DND-41 (cell line): ENCODE results near the gene MTPN.

Source experiments
- ATAC-seq: fragments of 200-7000 bp; cut with Tn5 transposase; 3 replicates; pipeline ENCODE4 v1.9.1; 2021; ENCODE audit warnings: low read depth; ENCODE audit not compliant: insufficient read depth
- DNase-seq: peaks from one replicate; pipeline ENCODE4 v3.0.0-alpha.2; 2020
- H2AFZ ChIP-seq: 2 replicates; pipeline ENCODE4 v1.6.0; 2012; ENCODE audit warnings: low read depth, low read length
- H3K27ac ChIP-seq: 2 replicates; pipeline ENCODE4 v1.5.1; 2012; ENCODE audit warnings: low read length, inconsistent platforms
- H3K27me3 ChIP-seq: fragments of 200-600 bp; sonication (generic); 2 replicates; pipeline ENCODE4 v1.6.0; 2012; ENCODE audit warnings: low read length, mild to moderate bottlenecking, inconsistent platforms; ENCODE audit not compliant: insufficient read depth, poor library complexity
- H3K36me3 ChIP-seq: 2 replicates; pipeline ENCODE4 v1.5.1; 2012; ENCODE audit warnings: low read length, inconsistent platforms; ENCODE audit not compliant: insufficient read depth
- H3K4me1 ChIP-seq: 2 replicates; pipeline ENCODE4 v1.5.1; 2012; ENCODE audit warnings: mild to moderate bottlenecking, low read length; ENCODE audit not compliant: insufficient read depth
- H3K4me2 ChIP-seq: 2 replicates; pipeline ENCODE4 v1.6.0; 2012; ENCODE audit warnings: mild to moderate bottlenecking, moderate library complexity, low read length, inconsistent platforms; ENCODE audit not compliant: insufficient read depth
- H3K4me3 ChIP-seq, 2 experiments: fragments of 200-600 bp in 1 of 2; shearing (Covaris generic) in 1 of 2; 2 replicates each; pipeline ENCODE4 v1.5.1; 2012 to 2016; ENCODE audit warnings: inconsistent platforms in 2 of 2, low read length in 2 of 2, mild to moderate bottlenecking in 2 of 2, low read depth in 1 of 2, moderate library complexity in 1 of 2
- H3K79me2 ChIP-seq: 2 replicates; pipeline ENCODE4 v1.6.0; 2012; ENCODE audit warnings: low read length, inconsistent platforms; ENCODE audit not compliant: insufficient read depth
- H3K9ac ChIP-seq: 2 replicates; pipeline ENCODE4 v1.6.0; 2012; ENCODE audit warnings: low read depth, mild to moderate bottlenecking, inconsistent platforms, low read length, moderate library complexity
- H3K9me3 ChIP-seq: 2 replicates; pipeline ENCODE4 v1.5.1; 2012; ENCODE audit warnings: low read length, moderate library complexity, mild to moderate bottlenecking, inconsistent platforms; ENCODE audit not compliant: insufficient read depth, severe bottlenecking
- H4K20me1 ChIP-seq: 2 replicates; pipeline ENCODE4 v1.6.0; 2012; ENCODE audit warnings: low read length; ENCODE audit not compliant: insufficient read depth
- EZH2 ChIP-seq: IDR thresholded peaks from 3 replicates; pipeline ENCODE4 v1.6.1; 2012; ENCODE audit warnings: borderline replicate concordance, low read depth, mild to moderate bottlenecking, moderate library complexity, low read length, inconsistent platforms; ENCODE audit not compliant: severe bottlenecking
- TF ChIP-seq, protein P1 (sequence below): IDR thresholded peaks from 2 replicates; pipeline ENCODE4 v1.5.1; 2012; ENCODE audit warnings: borderline replicate concordance, low read length, moderate library complexity, mild to moderate bottlenecking; ENCODE audit not compliant: poor library complexity, severe bottlenecking; ENCODE audit errors: extremely low read depth

The MTPN gene

DNA sequence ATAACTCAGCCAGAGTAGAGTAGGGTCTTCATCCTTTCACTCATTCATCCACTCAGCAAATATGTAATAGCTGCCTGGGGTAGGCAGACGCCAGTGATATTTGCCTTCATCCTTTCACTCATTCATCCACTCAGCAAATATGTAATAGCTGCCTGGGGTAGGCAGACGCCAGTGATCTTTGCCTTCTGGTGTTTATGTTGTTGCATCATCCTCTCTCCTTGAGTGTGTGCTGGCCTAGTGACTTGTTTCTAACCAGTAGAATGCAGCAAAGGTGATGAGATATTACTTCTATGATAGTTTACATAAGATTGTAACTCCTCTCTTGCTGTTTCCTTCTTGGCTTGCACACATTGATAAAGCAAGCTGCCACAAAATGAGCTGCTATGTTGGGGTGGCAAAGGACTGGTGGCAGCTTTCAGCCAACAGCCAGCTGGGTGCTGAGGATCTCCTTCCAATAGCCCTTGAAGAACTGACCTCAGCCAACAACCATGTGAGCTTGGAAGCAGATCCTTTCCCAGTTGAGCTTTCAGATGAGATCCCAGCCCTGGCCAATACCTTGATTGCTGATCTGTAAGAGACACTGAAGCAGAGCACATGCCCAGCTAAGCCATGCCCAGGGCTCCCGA lies 23.2 kb upstream of the MTPN start:
- Histone ChIP-seq H3K36me3 (no peaks in the 10 kb centered on the region), H3K4me1 (no peaks in the 10 kb centered on the region), H4K20me1 (no peaks in the 10 kb centered on the region), H3K9ac (no peak overlapping the region), H3K27me3 (no peaks in the 10 kb centered on the region), H3K27ac (no peak overlapping the region), H3K79me2 (no peaks in the 10 kb centered on the region), H3K4me3 (no peak overlapping the region), H3K4me2 (no peak overlapping the region), H3K9me3 (no peaks in the 10 kb centered on the region), H2AFZ (no peak overlapping the region)
- no peak for TF ChIP-seq EZH2
- TF ChIP-seq, protein P1, sequence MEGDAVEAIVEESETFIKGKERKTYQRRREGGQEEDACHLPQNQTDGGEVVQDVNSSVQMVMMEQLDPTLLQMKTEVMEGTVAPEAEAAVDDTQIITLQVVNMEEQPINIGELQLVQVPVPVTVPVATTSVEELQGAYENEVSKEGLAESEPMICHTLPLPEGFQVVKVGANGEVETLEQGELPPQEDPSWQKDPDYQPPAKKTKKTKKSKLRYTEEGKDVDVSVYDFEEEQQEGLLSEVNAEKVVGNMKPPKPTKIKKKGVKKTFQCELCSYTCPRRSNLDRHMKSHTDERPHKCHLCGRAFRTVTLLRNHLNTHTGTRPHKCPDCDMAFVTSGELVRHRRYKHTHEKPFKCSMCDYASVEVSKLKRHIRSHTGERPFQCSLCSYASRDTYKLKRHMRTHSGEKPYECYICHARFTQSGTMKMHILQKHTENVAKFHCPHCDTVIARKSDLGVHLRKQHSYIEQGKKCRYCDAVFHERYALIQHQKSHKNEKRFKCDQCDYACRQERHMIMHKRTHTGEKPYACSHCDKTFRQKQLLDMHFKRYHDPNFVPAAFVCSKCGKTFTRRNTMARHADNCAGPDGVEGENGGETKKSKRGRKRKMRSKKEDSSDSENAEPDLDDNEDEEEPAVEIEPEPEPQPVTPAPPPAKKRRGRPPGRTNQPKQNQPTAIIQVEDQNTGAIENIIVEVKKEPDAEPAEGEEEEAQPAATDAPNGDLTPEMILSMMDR = no peak
- ATAC-seq (no peak; the same call in 2 of the 3 replicates), DNase-seq (no peak)

DNA sequence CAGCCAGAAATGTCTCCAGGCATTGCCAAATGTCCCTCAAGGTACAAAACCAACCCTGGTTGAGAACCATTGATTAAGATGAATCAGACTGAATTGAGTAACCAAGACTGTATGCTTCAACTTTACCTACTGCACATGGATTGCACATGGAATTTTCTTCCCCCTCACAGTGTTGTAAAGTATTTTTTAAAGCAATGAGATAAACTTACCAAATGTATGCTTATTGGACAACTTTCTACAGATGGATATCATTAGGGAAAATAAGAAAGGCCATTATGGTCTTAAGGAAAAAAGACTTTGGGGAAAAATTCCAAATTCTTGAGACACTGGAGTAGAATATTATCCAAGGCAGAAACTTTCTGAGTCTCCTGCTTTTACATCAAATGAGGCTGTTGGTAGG lies 20.9 kb upstream of the MTPN start:
- Histone ChIP-seq H3K27ac (no peak overlapping the region), H3K36me3 (no peaks in the 10 kb centered on the region), H2AFZ (no peak overlapping the region), H3K4me2 (no peak overlapping the region), H4K20me1 (no peaks in the 10 kb centered on the region), H3K9me3 (no peaks in the 10 kb centered on the region), H3K4me1 (no peaks in the 10 kb centered on the region), H3K9ac (no peak overlapping the region), H3K27me3 (no peaks in the 10 kb centered on the region), H3K4me3 (no peak overlapping the region), H3K79me2 (no peaks in the 10 kb centered on the region)
- DNase-seq (no peak), ATAC-seq (no peak)
- TF ChIP-seq EZH2 = no peak
- TF ChIP-seq, protein P1 = no peak

DNA sequence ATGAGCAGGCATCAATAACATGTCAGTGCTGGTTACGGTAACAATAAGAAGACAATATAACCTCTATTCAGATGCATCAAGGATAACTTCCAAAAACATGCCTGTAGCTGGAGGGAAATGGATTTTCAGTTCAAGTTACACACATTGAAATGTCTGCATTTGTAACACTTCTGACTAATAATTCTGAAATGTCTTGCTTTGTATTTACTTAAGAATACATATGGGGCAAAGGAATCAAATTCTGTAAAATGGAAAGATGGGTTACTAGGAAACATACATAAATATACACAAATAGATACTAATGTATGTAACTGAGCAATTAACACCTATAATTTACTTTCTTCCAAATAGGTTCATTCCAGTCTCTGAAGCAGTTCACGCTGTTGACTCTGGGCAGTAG lies 18.6 kb upstream of the MTPN start:
- Histone ChIP-seq H3K9ac (no peak overlapping the region), H4K20me1 (no peaks in the 10 kb centered on the region), H3K4me1 (peaks cover 5% of the 10 kb centered on the region; the same call in 1 of the 2 replicates), H3K27me3 (no peaks in the 10 kb centered on the region), H3K36me3 (no peaks in the 10 kb centered on the region), H3K79me2 (no peaks in the 10 kb centered on the region), H3K9me3 (no peaks in the 10 kb centered on the region), H3K4me2 (no peak overlapping the region), H2AFZ (no peak overlapping the region), H3K4me3 (no peak overlapping the region), H3K27ac (no peak overlapping the region)
- DNase-seq (no peak), ATAC-seq (no peak)
- TF ChIP-seq EZH2 = no peak
- TF ChIP-seq, protein P1 = no peak
